GM21390 (cell line): ENCODE results near the gene PLA2G10.
"Not testable (repeated sequence)": the region's sequence is repeated elsewhere in the genome, so short reads cannot be mapped to it uniquely, and the experiment has no call there.

Experiments used
- ATAC-seq: cut with Tn5 transposase; IDR thresholded peaks from one replicate; pipeline ENCODE4 v1.9.1; 2021; ENCODE audit not compliant: unreplicated experiment

The PLA2G10 gene

DNA sequence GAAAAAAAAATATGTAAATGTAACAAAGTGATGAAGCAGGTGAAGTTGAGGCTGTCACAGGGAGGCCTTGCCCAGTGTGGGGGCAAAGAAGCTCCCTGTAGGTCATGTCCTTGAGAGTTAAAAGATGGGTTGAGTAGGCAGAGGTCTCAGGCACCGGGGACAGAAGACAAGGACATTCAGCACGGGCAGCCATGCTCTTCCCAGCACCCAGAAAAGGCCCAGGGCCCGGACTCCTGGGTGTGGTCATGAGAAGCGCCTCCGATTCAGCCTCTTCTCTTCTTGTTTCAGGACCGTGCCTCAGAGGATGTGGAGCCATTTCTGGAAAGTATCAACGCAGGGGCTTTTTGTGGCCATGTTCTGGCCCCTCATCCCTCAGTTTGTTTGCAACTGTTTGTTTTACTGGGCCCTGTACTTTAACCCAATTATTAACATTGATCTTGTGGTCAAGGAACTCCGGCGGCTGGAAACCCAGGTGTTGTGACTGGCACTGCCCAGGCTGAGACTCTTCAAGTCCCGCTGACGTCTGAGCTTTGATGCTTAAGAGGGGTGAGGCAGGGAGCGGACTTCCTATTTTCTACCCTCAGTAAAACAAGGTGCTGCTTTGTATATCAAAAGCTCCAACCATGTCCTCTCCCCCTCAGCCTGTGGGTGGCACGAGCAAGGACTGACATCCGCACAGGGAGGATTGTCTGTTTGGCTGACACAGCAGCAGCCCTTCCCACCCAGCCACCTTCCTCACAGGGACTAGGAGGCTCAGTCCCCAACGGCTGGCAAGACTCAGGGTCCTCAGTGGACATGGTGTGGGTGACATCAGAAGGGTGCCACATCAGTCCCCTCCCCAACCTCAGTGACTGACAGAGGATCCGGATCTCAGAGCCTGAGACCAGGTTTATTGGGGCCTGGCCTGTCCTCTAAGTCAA lies 26.5 kb downstream of the PLA2G10 start:
- no peak for ATAC-seq

DNA sequence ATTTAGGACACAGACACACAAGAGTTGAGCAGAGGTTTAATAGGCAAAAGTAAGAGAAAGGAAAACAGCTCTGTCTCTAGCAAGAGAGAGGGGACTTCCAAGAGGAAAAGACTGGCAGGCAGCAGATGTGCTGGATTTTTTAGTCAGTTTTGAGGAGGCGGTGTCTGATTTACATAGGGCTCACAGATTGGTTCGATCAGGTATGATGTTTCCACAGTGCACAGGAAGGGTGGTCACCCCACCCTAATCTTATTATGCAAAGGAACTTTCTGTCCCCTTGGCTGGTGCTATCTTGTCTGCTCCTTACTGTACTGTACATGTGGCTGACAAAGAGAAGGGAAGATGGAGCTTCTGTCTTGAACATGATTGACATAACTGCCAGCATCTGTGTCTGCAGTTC lies 36.0 kb downstream of the PLA2G10 start:
- ATAC-seq, result peak; percentile 81

DNA sequence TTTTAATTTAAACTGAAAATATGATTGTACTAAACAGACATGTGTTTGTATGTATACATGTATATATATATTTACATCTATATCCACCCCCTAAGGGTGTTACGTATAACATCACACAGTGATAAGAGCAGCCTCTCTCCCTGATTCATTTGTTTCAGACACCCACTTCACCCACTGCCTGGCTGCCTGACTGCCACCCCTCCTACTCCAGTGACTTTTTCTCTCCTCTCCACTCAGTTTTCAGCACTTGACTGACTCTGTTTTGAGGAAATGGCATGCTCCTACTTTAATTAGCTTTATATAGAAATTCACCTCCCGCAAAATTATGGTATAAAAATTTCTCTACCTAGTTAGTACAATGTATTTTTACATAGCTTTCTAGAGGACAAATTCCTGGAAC lies 41.4 kb downstream of the PLA2G10 start:
- no peak for ATAC-seq

DNA sequence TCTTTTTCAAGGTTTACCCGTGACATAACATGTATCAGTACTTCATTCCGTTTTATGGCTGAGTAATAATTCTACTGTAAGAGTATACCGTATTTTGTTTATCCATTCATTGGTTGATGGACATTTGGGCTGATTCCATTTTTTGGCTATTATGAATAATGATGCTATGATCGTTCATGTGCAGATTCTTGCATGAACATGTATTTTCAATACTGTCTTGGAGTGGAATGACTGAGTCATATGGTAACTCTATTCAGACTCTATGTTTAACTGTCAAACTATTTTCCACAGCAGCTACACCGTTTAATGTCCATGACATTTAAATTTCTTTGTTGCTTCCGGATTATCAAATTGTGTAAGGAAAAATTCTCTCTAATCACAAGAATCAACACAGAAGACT lies 43.5 kb downstream of the PLA2G10 start:
- no peak for ATAC-seq

DNA sequence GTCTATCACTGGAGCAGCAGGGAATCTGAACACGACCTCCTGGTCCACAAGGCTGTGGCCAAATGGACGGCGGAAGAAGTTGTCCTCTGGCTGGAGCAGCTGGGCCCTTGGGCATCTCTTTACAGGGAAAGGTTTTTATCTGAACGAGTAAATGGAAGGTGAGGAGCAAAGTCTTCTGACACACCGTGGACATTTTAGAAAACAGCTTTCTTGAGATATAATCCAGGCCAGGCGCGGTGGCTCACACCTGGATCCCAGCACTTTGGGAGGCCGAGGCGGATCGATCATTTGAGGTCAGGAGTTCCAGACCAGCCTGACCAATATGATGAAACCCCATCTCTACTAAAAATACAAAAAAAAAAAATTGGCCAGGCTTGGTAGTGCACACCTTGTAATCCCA lies 44.3 kb downstream of the PLA2G10 start:
- no peak for ATAC-seq

DNA sequence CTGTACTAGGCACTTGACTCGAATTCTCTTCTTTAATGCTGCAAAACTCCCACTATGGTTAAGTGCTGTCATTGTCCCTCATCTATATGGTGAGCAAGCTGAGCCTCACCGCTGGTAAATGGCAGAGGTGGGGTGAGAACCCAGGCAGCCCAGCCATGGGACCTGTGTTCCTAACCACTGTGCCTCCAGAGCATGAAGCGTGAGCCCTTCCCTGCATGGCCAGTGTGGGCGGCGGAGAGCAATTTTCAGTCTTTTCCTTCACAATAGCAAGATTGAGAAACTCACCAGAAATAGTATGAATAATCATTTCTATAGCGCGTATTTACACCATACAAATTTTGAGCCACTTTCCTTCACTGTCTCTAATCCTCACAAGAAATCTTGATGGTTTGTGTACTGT lies 52.2 kb downstream of the PLA2G10 start:
- no peak for ATAC-seq

DNA sequence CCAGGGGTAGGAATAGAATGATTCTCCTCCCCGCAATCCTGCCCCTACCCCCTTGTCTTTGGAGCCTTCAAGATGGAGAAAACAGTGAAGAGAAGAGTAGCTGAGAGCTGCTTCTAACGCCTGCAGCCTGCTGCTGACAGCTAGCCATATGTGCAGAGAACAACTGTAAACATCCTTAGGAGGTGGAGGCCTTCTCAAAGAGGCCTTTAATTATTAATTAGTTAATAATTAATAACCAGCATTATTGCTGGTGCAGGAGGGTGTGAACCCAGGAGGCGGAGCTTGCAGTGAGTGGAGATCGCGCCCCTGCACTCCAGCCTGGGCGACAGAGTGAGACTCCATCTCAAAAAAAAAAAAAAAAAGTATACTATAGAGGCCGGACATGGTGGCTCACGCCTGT lies 52.9 kb downstream of the PLA2G10 start:
- ATAC-seq, result no peak

DNA sequence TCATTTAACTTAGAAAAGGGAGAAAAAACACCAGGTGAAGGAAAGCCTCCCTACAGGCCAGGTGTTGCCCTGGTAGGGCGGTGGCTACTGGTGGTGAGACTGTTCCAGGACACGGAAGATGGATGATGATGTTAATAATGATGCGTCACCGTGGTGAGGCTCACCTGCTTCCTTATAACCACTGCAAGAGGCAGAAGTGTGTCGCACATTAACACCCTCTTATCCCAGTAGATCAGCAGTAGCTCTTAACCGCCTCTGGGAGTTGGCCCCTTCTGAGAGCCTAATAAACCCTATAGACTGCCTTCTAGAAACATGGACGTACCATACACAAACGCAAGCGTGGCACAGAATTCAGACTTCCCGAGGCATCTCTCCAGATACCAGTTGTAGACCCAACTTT lies 53.6 kb downstream of the PLA2G10 start:
- ATAC-seq, result no peak

DNA sequence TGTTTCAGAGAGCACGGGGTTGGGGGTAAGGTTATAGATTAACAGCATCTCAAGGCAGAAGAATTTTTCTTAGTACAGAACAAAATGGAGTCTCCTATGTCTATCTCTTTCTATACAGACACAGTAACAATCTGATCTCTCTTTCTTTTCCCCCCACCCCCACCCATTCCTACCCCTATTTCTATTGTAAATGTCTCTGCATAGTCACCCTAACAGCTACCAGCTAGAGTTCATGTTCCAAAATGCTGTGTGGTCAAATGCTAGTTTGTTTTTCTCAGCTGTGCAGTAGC lies 57.2 kb downstream of the PLA2G10 start:
- not testable (repeated sequence) for ATAC-seq

DNA sequence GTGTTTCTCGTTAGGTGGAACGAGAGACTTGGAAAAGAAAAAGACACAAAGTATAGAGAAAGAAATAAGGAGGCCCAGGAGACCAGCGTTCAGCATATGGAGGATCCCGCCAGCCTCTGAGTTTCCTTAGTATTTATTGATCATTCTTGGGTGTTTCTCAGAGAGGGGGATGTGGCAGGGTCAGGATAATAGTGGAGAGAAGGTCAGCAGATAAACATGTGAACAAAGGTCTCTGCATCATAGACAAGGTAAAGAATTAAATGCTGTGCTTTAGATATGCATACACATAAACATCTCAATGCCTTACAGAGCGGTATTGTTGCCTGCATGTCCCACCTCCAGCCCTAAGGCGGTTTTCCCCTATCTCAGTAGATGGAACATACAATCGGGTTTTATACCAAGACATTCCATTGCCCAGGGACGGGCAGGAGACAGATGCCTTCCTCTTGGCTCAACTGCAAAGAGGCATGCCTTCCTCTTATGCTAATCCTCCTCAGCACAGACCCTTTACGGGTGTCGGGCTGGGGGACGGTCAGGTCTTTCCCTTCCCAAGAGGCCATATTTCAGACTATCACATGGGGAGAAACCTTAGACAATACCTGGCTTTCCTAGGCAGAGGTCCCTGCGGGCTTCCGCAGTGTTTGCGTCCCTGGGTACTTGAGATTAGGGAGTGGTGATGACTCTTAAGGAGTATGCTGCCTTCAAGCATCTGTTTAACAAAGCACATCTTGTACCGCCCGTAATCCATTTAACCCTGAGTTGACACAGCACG lies 57.7 kb downstream of the PLA2G10 start:
- ATAC-seq, result not testable (repeated sequence)

DNA sequence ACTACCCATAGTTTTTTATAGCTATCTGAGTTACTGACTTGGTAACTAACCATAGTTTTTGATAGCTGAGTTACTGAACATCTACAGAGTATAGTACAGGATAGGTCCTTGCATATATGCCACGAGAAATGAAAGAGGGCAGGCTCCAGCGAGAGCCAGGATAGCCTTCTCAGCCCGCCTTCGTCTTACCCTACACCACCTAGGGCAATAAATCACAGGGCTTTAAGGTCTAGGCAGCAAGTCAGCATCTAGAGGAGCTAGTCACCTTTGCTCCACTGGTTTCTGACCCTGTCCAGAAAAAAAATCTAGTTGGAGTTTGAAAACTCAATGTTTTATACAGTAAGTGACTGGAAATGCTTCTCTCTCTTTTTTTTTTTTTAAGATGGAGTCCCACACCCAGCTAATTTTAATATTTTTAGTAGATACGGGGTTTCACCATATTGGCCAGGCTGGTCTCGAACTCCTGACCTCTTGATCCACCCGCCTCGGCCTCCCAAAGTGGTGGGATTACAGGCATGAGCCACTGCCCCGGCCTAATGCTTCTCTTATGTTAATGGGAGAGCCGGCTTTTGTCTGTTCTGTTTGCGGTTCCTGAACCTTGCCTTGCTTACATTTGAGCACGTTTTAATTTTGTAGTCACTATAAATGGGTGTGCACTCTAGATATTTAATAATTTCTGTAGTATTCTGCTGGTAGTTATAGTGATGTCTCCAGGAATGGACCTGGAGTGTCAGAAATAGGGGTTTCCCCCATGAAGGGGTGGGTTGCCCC lies 58.5 kb downstream of the PLA2G10 start:
- no peak for ATAC-seq

DNA sequence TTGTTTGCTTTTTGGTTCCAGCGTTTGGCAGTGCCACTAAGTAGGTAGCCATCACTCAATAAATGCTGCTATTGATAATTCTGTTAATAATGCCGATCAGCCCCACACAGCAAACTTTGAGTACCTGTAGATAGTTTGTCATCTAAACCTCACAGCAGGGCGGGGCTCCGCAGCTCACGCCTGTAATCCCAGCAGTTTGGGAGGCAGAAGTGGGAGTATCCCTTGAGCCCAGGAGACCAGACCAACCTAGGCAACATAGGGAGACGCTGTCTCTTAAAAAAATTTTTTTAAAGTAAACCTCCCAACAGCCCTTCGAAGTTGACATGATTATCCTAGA lies 59.8 kb downstream of the PLA2G10 start:
- ATAC-seq, result no peak

DNA sequence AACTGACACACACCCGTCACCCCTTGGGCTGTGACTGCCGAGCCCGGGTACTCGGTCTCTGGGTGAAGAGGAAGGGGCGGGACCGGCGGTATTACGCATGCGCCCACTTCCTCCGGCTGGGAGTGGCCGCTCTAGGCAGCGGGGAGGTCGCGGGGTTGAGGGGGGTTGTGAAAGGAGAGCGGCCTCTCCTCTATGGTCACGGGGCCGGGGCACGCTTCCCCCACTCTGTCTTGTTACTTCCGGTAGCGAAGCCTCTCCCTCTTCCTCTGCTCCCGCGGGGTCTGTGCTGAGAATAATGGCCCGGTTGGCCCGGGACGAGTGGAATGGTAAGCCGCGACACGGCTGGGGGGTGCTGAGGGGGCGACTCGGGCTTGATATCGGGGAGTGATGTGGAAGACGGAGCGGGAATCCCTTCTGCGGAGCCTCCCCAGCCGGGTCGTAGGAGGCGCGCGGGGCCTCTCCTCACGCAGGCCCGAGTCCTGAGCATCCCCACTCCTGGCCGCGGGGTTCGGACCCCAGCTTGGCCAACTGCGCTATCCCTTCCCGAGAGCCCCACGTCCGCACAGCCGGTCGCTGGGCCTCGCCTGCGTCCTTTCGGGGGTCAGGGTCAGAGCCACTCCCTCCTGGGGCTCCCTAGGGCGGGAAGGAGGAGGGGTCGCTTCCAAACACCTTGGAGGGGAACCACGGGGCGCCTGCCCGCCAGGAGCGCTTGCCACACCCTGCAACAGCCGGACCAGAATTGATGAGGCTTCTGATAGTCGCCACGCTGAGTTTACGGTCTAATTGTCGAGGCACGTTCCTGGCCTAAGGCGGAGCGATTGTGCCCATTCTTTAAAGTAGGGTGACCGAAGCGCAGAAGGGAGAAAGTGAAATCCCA lies 61.2 kb downstream of the PLA2G10 start, which contains the start of gene BFAR:
BFAR (plus strand) TSS at position 259 of the 877 bp plus-strand sequence. CDS start 11,396 bp downstream, outside the sequence.
- peak; percentile 66 for ATAC-seq

DNA sequence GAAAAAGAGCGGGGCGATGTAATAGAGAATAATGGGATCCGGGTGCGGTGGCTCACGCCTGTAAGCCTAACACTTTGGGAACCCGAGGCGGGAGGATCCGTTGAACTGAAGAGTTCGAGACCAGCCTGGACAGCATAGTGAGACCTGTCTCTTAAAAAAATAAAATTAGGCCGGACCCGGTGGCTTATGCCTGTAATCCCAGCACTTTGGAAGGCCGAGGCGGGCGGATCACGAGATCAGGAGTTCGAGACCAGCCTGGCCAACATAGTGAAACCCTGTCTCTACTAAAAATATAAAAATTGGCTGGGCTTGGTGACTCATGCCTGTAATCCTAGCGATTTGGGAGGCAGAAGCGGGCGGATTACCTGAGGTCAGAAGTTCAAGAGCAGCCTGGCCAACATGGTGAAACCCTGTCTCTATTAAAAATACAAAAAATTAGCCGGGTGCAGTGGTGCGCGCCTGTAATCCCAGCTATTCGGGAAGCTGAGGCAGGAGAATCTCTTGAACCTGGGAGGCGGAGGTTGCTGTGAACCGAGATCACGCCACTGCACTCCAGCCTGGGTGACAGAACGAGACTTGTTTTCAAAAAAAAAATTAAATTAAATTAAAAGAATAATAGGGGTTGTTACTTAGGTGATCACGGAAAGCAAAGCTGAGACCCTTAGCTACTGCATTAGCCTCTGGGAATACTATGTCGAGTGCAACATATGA lies 63.3 kb downstream of the PLA2G10 start:
- ATAC-seq, result not testable (repeated sequence)

DNA sequence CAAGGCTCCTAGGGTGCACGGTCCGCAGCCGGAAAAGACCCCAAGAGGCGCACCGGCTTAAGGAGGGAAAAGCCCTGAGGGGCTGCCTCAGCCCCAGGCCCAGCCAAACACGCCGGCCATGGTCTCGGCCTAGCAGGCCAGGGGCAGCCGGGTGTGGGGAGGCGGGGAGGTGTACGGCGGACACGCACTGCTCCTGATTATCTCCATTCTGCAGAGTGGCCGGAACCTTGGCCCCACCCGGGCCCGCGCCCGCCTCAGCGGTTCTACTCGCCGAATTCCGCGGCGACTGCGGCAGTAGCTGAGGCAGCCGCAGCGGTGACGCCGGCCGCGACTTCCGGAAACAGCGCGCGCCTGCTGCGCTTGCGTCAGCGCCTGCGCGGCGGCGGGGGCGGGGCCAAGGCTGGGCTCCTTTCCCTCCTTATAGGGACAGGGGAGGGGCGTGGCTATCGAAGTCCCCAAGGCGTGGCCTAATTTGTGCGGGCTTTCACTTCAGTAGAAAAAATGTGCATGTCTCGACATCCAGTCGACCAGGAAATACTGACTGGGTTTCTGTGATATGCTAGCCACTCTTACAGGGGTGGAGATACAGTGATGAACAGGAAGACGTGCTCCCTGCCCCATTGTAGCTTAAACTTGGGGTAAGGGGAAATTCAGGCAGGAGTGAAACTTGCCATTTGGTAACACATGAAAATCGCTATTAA lies 64.0 kb downstream of the PLA2G10 start, which contains the start of gene PARN:
PARN (minus strand) TSS at position 342 of the 701 bp plus-strand sequence; CDS start at position 207, 135 bp downstream.
- peak; percentile 52 for ATAC-seq

DNA sequence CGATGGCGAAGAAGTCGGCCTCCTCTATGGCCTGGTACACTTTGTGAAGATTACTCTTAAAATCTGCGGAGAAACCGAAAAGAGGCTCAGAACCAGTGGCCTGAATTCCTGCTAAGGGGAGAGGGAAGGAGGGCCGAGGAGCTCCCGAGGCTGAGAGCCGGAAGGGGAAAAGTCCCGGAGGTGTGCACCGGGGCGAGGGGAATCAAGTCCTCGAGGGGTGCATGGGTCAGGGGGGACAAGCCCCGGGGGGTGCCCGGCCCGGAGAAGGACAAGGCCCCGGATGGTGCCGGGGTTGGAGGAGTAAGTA lies 64.5 kb downstream of the PLA2G10 start:
- peak; percentile 2 for ATAC-seq

DNA sequence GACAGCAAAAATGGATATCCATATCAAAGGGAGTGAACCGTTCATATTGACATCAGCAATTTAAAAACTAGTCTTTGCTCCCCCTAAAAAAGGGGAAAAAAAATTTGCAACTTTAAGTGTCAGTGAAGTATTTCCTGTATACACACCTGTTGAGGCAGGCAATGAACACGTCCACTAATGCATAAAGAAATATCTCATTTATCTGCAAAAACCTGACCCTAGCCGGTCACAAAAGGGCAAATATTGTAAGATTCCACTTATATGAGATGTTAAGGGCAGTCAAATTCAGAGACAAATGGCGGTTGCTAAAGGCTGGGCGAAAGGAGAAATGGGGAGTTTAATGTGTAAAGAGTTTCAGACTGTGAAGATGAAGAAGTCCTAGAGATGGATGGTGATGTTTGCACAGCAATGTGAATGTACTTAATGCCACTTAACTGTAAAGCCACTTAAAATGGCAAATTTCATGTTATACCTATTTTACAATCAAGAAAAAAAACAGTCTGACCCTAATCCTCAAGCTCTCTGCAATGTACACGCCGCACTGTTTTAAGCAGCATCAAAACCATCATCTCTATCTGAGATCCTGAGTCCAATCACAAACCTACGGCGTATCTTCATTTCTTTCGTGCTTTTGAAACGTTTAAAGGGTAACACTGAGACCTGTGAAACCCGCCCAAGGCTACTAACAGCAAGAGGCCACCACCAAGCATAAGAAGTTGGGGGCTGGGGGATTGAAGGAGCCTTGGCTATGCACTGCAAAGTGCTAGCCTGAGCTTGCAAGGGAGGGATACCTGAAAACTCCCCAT lies 65.1 kb downstream of the PLA2G10 start:
- no peak for ATAC-seq

DNA sequence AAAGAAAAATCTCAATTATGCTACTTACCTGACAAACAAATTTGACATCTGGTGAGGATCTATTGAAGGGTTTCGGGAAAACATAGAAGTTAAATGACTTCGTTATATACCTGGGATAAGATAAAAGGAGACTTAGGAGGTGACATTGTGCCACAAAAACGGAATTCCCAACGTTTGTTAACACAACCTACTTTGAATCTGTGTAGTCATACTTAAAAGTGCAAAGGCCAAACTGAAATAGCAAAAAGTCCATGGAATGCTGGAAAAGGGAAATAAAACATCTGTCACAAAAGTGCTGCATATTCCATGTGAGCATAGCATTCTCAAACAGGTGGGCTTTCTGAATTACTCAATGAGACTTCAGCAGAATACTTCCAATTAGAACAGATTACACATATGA lies 67.0 kb downstream of the PLA2G10 start:
- ATAC-seq, result no peak
